ENCODE results near the gene PCNT.

PCNT gene

GRCh38 chr21:46355161-46356004 is 31.4 kb downstream of the PCNT start:
- Histone ChIP-seq H3K9ac (ENCODE audit: low read length) (no peak overlapping the region), H3K4me3 (ENCODE audit: low read length) (no peak overlapping the region), H3K9me3 (ENCODE audit: control insufficient read depth, low read depth, low read length) (no peaks in the 10 kb centered on the region), H3K36me3 (ENCODE audit: control insufficient read depth, low read depth, low read length) (peaks cover 63% of the 10 kb centered on the region), H3K4me1 (ENCODE audit: control insufficient read depth, low read depth, low read length) (no peaks in the 10 kb centered on the region), H3K27me3 (ENCODE audit: control insufficient read depth, insufficient read depth, low read length) (no peaks in the 10 kb centered on the region), H3K27ac (ENCODE audit: low read length) (no peak overlapping the region)

- Histone ChIP-seq H3K36me3 (ENCODE audit: control insufficient read depth, low read depth, low read length) (peaks cover 61% of the 10 kb centered on the region), H3K27ac (ENCODE audit: low read length) (no peak overlapping the region), H3K4me1 (ENCODE audit: control insufficient read depth, low read depth, low read length) (no peaks in the 10 kb centered on the region), H3K9ac (ENCODE audit: low read length) (no peak overlapping the region), H3K4me3 (ENCODE audit: low read length) (no peak overlapping the region), H3K9me3 (ENCODE audit: control insufficient read depth, low read depth, low read length) (no peaks in the 10 kb centered on the region), H3K27me3 (ENCODE audit: control insufficient read depth, insufficient read depth, low read length) (no peaks in the 10 kb centered on the region)
These were observed 32.0 kb downstream of the PCNT start for GRCh38 chr21:46356005-46356338.

- Histone ChIP-seq H3K4me1 (ENCODE audit: control insufficient read depth, low read depth, low read length) (no peaks in the 10 kb centered on the region), H3K9ac (ENCODE audit: low read length) (no peak overlapping the region), H3K9me3 (ENCODE audit: control insufficient read depth, low read depth, low read length) (no peaks in the 10 kb centered on the region), H3K4me3 (ENCODE audit: low read length) (no peak overlapping the region), H3K36me3 (ENCODE audit: control insufficient read depth, low read depth, low read length) (peaks cover 57% of the 10 kb centered on the region), H3K27ac (ENCODE audit: low read length) (no peak overlapping the region), H3K27me3 (ENCODE audit: control insufficient read depth, insufficient read depth, low read length) (no peaks in the 10 kb centered on the region)
These were observed 32.8 kb downstream of the PCNT start for GRCh38 chr21:46356494-46357334.

GRCh38 chr21:46357335-46357604 is 33.3 kb downstream of the PCNT start:
- Histone ChIP-seq H3K27me3 (ENCODE audit: control insufficient read depth, insufficient read depth, low read length) (no peaks in the 10 kb centered on the region), H3K4me1 (ENCODE audit: control insufficient read depth, low read depth, low read length) (no peaks in the 10 kb centered on the region), H3K9ac (ENCODE audit: low read length) (no peak overlapping the region), H3K9me3 (ENCODE audit: control insufficient read depth, low read depth, low read length) (no peaks in the 10 kb centered on the region), H3K27ac (ENCODE audit: low read length) (no peak overlapping the region), H3K4me3 (ENCODE audit: low read length) (no peak overlapping the region), H3K36me3 (ENCODE audit: control insufficient read depth, low read depth, low read length) (peaks cover 59% of the 10 kb centered on the region)

GRCh38 chr21:46357684-46358425 is 33.9 kb downstream of the PCNT start:
- Histone ChIP-seq H3K9me3 (ENCODE audit: control insufficient read depth, low read depth, low read length) (no peaks in the 10 kb centered on the region), H3K36me3 (ENCODE audit: control insufficient read depth, low read depth, low read length) (peaks cover 55% of the 10 kb centered on the region), H3K9ac (ENCODE audit: low read length) (no peak overlapping the region), H3K27ac (ENCODE audit: low read length) (no peak overlapping the region), H3K27me3 (ENCODE audit: control insufficient read depth, insufficient read depth, low read length) (no peaks in the 10 kb centered on the region), H3K4me3 (ENCODE audit: low read length) (no peak overlapping the region), H3K4me1 (ENCODE audit: control insufficient read depth, low read depth, low read length) (no peaks in the 10 kb centered on the region)

- H3K27me3 ChIP-seq (ENCODE audit: control insufficient read depth, insufficient read depth, low read length) = no peaks in the 10 kb centered on the region
- H3K36me3 ChIP-seq (ENCODE audit: control insufficient read depth, low read depth, low read length) = peaks cover 53% of the 10 kb centered on the region
- no peak overlapping the region for H3K27ac ChIP-seq (ENCODE audit: low read length)
- no peaks in the 10 kb centered on the region for H3K9me3 ChIP-seq (ENCODE audit: control insufficient read depth, low read depth, low read length)
- no peaks in the 10 kb centered on the region for H3K4me1 ChIP-seq (ENCODE audit: control insufficient read depth, low read depth, low read length)
- no peak overlapping the region for H3K4me3 ChIP-seq (ENCODE audit: low read length)
- H3K9ac ChIP-seq (ENCODE audit: low read length) = no peak overlapping the region
These were observed 37.2 kb downstream of the PCNT start for GRCh38 chr21:46361176-46361575.

- no peaks in the 10 kb centered on the region for H3K4me1 ChIP-seq (ENCODE audit: control insufficient read depth, low read depth, low read length)
- H3K9ac ChIP-seq (ENCODE audit: low read length) = no peak overlapping the region
- H3K36me3 ChIP-seq (ENCODE audit: control insufficient read depth, low read depth, low read length) = peaks cover 59% of the 10 kb centered on the region
- H3K4me3 ChIP-seq (ENCODE audit: low read length) = no peak overlapping the region
- no peaks in the 10 kb centered on the region for H3K9me3 ChIP-seq (ENCODE audit: control insufficient read depth, low read depth, low read length)
- H3K27ac ChIP-seq (ENCODE audit: low read length) = no peak overlapping the region
- no peaks in the 10 kb centered on the region for H3K27me3 ChIP-seq (ENCODE audit: control insufficient read depth, insufficient read depth, low read length)
These were observed 38.0 kb downstream of the PCNT start for GRCh38 chr21:46361935-46362334.

GRCh38 chr21:46362946-46363345 is 39.0 kb downstream of the PCNT start:
- Histone ChIP-seq H3K9ac (ENCODE audit: low read length) (no peak overlapping the region), H3K4me1 (ENCODE audit: control insufficient read depth, low read depth, low read length) (no peaks in the 10 kb centered on the region), H3K9me3 (ENCODE audit: control insufficient read depth, low read depth, low read length) (no peaks in the 10 kb centered on the region), H3K27ac (ENCODE audit: low read length) (no peak overlapping the region), H3K27me3 (ENCODE audit: control insufficient read depth, insufficient read depth, low read length) (no peaks in the 10 kb centered on the region), H3K36me3 (ENCODE audit: control insufficient read depth, low read depth, low read length) (peaks cover 58% of the 10 kb centered on the region), H3K4me3 (ENCODE audit: low read length) (no peak overlapping the region)

GRCh38 chr21:46363698-46364097 is 39.7 kb downstream of the PCNT start:
- Histone ChIP-seq H3K9me3 (ENCODE audit: control insufficient read depth, low read depth, low read length) (no peaks in the 10 kb centered on the region), H3K27ac (ENCODE audit: low read length) (no peak overlapping the region), H3K36me3 (ENCODE audit: control insufficient read depth, low read depth, low read length) (peaks cover 57% of the 10 kb centered on the region), H3K9ac (ENCODE audit: low read length) (no peak overlapping the region), H3K4me1 (ENCODE audit: control insufficient read depth, low read depth, low read length) (no peaks in the 10 kb centered on the region), H3K4me3 (ENCODE audit: low read length) (no peak overlapping the region), H3K27me3 (ENCODE audit: control insufficient read depth, insufficient read depth, low read length) (no peaks in the 10 kb centered on the region)

GRCh38 chr21:46366091-46366490 is 42.1 kb downstream of the PCNT start:
- H3K9me3 ChIP-seq (ENCODE audit: control insufficient read depth, low read depth, low read length) = no peaks in the 10 kb centered on the region
- H3K27me3 ChIP-seq (ENCODE audit: control insufficient read depth, insufficient read depth, low read length) = no peaks in the 10 kb centered on the region
- no peaks in the 10 kb centered on the region for H3K4me1 ChIP-seq (ENCODE audit: control insufficient read depth, low read depth, low read length)
- H3K27ac ChIP-seq (ENCODE audit: low read length) = no peak overlapping the region
- H3K9ac ChIP-seq (ENCODE audit: low read length) = no peak overlapping the region
- H3K4me3 ChIP-seq (ENCODE audit: low read length) = no peak overlapping the region
- peaks cover 53% of the 10 kb centered on the region for H3K36me3 ChIP-seq (ENCODE audit: control insufficient read depth, low read depth, low read length)

GRCh38 chr21:46366561-46366960 is 42.6 kb downstream of the PCNT start:
- H3K4me1 ChIP-seq (ENCODE audit: control insufficient read depth, low read depth, low read length) = no peaks in the 10 kb centered on the region
- H3K27ac ChIP-seq (ENCODE audit: low read length) = no peak overlapping the region
- no peaks in the 10 kb centered on the region for H3K9me3 ChIP-seq (ENCODE audit: control insufficient read depth, low read depth, low read length)
- no peak overlapping the region for H3K9ac ChIP-seq (ENCODE audit: low read length)
- no peaks in the 10 kb centered on the region for H3K27me3 ChIP-seq (ENCODE audit: control insufficient read depth, insufficient read depth, low read length)
- no peak overlapping the region for H3K4me3 ChIP-seq (ENCODE audit: low read length)
- peaks cover 52% of the 10 kb centered on the region for H3K36me3 ChIP-seq (ENCODE audit: control insufficient read depth, low read depth, low read length)

All from iPS-18a (cell line).